HG03135 (cell line): ENCODE measurements around the gene PROKR1.
"Not testable (repeated sequence)": the region's sequence is repeated elsewhere in the genome, so short reads cannot be mapped to it uniquely, and the experiment has no call there.

ENCODE experiments used
- ATAC-seq: cut with Tn5 transposase; IDR thresholded peaks from one replicate; pipeline ENCODE4 v1.9.1; 2021; ENCODE audit warnings: mild to moderate bottlenecking, moderate library complexity; ENCODE audit not compliant: unreplicated experiment

PROKR1 gene

DNA sequence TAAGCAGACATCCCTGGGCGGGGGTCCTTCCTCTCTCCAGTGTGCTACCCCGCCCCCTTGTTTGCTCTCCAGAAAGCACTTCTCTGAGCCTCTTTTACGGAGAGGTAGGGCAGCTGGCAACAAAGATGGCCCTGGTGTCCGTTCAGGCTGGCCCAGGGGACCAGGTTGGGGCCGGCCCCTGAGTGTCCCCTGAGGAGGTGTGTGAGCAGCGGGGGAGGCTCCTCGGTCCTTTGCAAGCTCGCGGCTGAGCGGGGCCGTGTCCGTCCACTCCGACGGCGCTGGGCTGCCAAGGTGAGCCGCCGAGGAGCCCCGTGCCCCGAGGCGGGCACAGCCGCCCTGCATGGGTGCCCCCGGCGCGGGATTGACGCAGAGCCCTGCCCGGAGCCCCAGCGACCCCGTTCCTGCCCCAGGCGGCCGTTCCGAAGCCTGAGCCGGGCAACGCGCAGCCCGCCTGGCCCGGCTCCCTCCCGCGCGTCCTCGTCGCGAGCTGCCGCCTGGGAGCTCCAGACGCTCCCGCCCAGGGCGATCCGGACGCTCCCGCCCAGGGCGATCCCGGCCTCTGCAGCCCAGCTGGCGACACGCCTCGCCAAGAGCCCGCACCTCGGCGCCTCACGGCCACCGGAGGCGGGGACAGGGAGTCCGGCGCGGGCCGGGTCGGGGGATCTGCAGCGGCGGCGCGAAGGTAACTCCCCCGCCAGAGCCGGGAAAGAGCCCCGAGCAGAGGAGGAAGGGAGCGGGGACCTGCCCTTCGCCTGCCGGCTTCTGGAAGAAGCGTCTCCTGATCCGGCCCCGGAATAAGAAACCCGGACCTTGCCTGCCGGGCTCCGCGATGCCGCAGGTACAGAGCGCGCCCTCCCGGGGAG lies at the start of gene PROKR1:
TSS of gene PROKR1 (plus strand) at position 569 of the 863 bp plus-strand sequence. CDS start 2,243 bp downstream, outside the sequence.
- no peak for ATAC-seq

DNA sequence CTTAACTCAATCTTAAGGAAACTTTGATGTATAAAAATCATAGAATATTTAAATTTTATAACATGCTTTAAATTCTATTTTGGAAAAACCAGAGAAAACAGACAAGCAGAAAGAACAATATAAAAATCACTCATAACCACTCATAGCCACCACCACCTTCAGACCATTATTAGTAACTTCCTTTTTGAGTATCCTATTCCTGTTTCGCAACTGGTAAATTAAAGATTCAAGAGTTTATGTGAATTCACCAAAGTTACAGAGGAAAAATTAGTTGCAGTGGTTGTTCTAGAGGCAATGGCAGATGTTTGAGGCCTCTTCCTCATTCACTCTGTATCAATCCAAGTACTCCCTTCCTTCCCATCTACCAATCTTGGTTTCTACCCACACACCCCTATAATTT lies 49.3 kb upstream of the PROKR1 start:
- no peak for ATAC-seq

- ATAC-seq, result no peak
Observed at GRCh38 chr2:68594674-68595492, 48.5 kb upstream of the PROKR1 start.

GRCh38 chr2:68595493-68595785 lies 47.9 kb upstream of the PROKR1 start:
- ATAC-seq, result not testable (repeated sequence)

- ATAC-seq, result not testable (repeated sequence)
Observed at GRCh38 chr2:68600495-68600894, 42.9 kb upstream of the PROKR1 start.

DNA sequence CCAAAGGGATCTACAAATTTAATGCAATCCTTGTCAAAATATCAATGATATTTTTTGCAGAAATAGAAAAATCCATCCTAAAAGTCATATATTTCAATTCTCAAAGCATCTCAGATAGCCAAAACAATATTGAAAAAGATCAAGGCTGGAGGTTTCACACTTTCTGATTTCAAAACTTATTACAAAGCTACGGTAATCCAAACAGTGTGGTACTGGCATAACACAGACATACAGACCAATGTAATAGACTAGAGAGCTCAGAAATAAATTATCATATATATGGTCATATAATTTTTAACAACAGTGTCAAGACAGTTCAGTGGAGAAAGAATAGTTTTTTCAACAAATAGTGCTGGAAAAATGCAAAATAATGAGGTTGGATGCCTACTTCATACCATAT lies 40.3 kb upstream of the PROKR1 start:
- no peak for ATAC-seq

DNA sequence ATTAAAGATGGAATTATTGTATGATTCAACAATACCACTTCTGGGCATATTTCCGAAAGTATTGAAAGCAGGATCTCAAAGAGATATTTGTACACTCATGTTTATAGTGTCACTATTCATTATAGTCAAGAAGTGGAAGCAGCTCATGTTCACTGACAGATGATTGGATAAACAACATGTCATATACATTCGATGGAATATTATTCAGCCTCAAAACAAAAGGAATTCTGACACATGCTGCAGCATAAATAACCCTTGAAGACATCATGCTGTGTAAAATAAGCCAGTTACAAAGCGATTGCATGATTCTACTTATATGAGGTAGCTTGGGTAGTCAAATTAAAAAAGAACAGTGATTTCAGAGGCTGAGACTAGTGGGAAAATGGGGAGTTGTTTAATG lies 39.3 kb upstream of the PROKR1 start:
- no peak for ATAC-seq

DNA sequence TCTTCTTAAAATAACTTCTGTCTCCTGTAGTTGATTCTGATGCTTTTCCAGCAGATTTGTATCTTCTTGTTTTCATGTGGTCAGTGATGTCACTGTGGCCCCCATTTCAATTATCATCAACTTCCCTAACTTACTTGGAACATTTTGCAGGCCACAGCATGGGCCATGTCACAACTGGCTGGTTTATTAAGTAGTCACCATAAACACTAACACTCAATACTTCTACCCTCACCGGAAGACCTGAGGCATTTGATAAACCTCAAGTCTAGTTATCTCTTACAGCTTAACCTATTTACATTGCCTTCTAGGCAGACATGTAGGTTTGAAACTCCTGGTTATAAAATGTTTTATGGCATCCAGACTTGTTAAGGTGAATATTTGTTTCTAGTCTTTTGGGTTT lies 37.4 kb upstream of the PROKR1 start:
- no peak for ATAC-seq

DNA sequence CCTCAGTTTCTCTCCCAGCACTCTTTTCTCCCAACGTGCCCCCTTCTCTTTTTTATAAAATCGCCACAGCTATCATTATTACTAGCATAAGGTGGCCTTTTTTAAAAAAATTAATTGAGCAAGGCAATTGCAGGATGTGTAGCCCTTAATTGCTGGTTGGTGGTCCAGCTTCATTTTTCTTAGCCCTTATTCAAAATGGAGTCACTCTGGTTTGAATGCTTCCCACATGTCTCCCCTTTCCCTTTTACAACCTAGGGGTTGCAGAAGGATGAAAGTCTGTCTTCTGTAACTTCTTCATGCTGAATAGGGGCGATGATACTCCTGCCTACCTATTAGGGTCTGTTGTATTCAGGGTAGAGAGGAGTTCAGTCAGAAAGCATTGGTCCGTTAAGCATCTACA lies 36.6 kb upstream of the PROKR1 start:
- ATAC-seq, result no peak

DNA sequence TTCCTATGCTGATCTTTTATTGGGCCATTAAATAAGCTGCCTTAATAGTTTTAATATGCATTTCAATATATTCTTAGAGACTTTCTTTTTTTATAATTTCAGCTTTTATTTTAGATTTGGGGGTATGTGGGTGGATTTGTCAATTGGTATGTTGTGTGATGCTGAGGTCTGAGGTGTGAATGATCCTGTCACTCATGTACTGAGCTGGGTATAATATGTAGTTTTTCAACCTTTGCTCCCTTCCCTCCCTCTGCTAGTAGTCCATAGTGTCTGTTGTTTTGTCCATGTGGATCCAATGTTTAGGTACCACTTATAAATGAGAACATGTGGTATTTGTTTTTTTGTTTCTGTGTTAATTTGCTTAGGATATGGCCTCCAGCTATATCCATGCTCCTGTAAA lies 35.5 kb upstream of the PROKR1 start:
- ATAC-seq, result no peak

DNA sequence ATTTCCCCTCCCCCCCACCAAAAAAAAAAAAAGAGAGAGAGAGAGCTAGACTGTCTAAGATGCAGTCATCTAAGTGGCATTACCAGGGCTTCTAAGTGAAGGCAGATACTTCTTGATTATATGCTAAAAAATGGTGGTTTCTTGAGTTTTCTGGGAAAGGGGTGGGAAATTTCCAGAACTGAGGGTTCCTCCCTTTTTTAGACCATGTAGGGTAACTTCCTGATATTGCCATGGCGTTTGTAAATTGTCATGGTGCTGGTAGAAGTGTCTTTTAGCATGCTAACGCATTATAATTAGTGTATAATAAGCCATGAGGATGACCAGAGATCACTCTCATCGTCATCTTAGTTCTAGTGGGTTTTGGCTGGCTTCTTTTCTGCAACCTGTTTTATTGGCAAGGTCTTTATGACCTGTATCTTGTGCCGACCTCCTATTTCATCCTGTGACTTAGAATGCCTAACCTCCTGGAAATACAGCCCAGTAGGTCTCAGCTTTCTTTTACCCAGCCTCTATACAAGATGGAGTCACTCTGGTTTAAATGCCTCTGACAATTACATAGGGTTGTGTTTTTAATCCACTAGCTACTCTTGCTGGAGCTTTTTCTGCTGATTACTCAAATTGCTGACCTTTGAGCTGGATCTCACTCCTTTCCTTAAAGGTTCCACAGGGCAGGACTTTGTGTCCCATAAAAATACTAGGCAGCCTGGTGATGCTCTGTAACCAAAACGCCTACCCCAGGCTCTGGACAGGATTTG lies 30.4 kb upstream of the PROKR1 start:
- ATAC-seq, result no peak

- no peak for ATAC-seq
Observed at GRCh38 chr2:68620772-68621171, 22.6 kb upstream of the PROKR1 start.

GRCh38 chr2:68623820-68624219 lies 19.6 kb upstream of the PROKR1 start:
- ATAC-seq, result no peak

DNA sequence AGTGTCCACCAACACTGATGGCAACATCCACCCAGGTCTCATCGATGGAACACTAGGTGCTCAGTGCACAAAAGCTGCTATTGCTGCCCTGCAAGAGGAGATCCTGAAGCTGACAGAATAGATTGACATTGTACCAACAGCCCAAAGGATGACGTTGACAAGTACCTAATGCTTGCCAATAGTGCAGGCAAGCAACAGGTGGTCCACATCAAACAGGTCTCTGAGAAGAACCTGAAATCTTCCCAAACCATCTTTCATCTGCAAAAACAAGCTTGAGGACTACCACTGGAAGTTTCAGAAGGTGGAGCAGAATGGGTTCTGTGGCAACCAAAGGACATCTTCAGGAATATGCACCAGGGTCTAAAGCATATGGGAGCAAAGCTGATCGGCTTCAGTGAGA lies 15.8 kb upstream of the PROKR1 start:
- no peak for ATAC-seq

GRCh38 chr2:68632021-68632420 lies 11.4 kb upstream of the PROKR1 start:
- ATAC-seq, result no peak

DNA sequence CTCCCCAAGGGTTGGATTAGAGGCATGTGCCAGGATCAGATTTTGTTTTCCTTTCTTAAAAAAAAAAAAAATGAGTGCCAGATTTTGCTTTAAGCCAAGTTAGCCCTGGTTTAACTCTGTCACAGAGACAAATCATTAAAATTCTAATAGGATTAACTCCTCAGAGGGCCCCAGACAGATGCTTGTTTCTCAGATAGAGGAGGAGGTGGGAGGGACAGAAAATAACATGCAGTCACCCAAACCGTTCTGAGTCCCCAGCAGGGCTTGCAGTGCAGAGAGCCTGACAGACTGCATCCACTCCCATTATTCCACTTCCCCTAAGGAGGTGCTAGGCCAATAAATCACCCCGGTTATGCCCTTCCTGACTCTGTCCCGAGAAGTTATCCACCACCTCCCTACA lies 6.3 kb upstream of the PROKR1 start:
- no peak for ATAC-seq

- no peak for ATAC-seq
Observed at GRCh38 chr2:68643874-68644485, 601 bp downstream of the PROKR1 start.

GRCh38 chr2:68645523-68645922 lies 2.1 kb downstream of the PROKR1 start:
- ATAC-seq, result no peak

- no peak for ATAC-seq
Observed at GRCh38 chr2:68646303-68646702, 2.9 kb downstream of the PROKR1 start.

- ATAC-seq, result no peak
Observed at GRCh38 chr2:68650645-68651044, 7.3 kb downstream of the PROKR1 start.

GRCh38 chr2:68653034-68653433 lies 9.7 kb downstream of the PROKR1 start:
- ATAC-seq, result no peak
